HL-60/S4 treated with phorbol 12-myristate 13-acetate at 8.2 ng/mL for 4 days and 3 days (cell line): ENCODE measurements around the gene TMEM72.

Experiments
- in situ Hi-C: fragments of 300-500 bp; cut with MboI; formaldehyde crosslinking; loops from 2 replicates; pipeline ENCODE4 v1.15.0; 2022; ENCODE audit warnings: low sequenced_read_pairs

Gene TMEM72

GRCh38 chr10:44977287-44978212 lies 66.4 kb downstream of the TMEM72 start:
- in situ Hi-C loops = no loop called here

DNA sequence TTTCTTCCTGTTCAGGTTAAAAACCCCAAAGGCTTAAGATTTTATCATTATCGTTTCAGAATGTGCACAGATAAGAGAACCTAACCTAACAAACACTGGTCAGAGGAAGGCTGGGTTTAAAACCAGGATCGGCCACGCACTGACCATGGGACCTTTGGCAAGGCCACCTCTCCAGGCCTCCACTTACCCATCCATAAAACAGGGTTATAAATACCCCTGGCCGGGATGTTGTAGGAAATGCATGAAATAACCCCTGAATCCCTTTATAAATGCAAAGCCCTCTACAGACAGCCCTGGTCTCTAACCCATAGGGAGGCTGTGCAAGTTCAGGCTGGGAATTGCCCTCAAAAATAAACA lies 67.1 kb downstream of the TMEM72 start:
- in situ Hi-C loops = no loop called here

GRCh38 chr10:44978570-44979280 lies 67.6 kb downstream of the TMEM72 start, which contains the start of gene DEPP1:
DEPP1 (minus strand) TSS chr10:44978809; CDS start chr10:44978030, 779 bp downstream.
- in situ Hi-C loops = no loop called here

- in situ Hi-C loops = no loop called here
Measured at GRCh38 chr10:44979281-44980191, 68.4 kb downstream of the TMEM72 start.

GRCh38 chr10:44980309-44981171 lies 69.4 kb downstream of the TMEM72 start:
- in situ Hi-C loops = no loop called here

- in situ Hi-C loops = no loop called here
Measured at GRCh38 chr10:44981172-44982113, 70.3 kb downstream of the TMEM72 start.

DNA sequence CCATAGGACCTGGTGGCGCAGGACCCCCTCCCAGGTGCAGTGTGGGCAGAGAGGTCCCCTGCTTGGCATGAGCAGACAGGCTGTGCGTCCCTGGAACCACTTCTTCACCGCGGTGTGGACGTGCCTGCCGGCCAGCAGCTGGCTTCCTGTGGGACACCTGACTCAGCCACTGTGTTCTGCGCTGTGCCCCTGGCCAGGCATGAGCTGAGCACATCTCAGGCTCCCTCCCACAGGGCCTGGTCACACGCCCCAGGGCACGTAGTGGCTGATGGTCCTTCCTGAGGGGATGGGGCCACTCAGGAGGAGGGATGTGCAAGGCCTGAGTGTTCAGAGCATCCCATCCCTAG lies 71.0 kb downstream of the TMEM72 start:
- in situ Hi-C loops = no loop called here

GRCh38 chr10:44982496-44982895 lies 71.4 kb downstream of the TMEM72 start:
- in situ Hi-C loops = no loop called here

DNA sequence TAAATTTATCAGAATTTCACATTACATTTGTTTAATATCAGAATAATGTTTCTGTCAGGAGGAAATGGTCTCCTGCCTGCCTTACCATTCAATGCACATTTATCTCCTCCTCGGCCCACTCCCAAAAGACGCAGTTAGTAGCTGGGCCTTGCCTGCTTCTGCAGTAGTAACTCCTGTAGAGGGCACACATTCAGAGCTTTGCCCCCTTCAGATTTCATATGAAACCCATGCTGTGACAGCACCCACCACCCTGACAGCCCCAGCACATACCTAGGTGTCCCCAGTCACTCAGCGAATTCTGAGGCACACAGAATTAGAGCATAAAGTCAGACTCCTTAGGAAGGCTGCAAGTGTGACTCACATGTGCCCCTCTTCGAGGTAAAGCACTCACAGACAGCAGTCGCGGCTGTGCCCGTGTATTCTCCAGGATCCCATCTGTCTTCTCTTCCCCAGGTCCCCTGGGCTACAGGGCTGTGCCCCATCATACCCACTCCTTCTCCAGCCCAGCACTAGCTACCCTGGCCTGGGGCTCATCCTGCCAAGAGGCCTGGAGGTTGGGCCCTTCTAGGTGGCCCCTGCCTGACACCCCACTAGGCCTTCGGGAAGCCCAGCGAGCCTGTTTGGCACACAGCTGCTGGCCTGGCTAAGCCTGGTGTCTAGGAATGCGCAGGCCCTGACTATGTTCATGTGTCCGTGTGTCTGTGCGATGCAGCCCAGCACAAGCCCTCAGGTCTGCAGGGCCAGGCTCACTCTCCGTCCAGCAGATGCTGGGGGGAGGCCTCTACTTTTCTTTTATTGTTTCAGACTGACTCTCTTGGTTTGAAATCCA lies 72.1 kb downstream of the TMEM72 start:
- in situ Hi-C loops = no loop called here

DNA sequence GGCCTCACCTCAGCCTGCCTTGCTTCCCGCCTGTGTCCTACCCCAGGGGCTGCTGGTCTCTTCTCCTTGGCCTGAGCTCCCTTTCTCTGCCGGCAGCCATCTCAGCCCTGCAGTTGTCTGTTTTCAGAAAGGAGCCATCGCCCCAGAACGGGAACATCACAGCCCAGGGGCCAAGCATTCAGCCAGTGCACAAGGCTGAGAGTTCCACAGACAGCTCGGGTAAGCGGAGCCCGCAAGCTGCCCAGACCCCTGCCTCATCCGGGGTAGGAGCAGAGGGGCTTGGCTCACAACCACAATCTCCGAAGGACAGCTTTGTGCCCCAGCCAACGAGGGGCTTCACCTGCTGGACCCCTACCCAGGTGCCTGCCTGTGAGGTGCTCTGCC lies 72.8 kb downstream of the TMEM72 start:
- in situ Hi-C loops = no loop called here

DNA sequence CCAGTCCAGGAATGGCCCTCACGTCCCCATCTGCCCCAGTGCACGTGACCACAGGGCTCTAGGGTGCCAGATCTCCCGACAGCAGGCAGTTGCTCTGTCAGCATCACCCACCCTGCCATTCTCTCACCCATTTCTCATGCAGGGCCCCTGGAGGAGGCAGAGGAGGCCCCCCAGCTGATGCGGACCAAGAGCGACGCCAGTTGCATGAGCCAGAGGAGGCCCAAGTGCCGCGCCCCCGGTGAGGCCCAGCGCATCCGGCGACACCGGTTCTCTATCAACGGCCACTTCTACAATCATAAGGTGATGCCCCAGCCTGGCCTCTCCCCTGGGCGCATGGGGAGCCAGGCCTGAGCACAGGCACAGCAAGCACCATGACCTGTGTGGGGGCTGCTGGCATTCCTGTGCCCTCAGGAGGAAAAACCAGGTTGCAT lies 73.5 kb downstream of the TMEM72 start:
- in situ Hi-C loops = no loop called here

GRCh38 chr10:44985175-44985681 lies 74.1 kb downstream of the TMEM72 start:
- in situ Hi-C loops = no loop called here

DNA sequence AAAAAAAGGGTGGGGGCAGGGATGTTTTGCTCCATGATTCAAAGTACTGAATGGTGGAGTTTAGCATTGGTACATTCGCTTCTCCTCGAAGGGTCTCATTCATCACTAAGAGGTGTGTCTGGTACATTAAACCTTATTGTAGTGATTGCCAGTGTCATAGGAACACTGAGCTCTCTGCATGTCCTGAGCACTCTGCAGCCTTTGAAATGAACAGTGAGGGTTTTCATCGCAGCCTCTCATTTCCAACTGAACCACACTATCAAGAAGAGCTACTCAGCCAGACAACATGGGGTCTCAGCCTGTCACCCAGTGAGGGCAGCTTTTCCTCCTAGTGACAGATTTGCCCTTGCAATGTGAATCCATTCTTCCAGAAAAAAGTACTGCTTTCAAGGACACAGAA lies 75.0 kb downstream of the TMEM72 start:
- in situ Hi-C loops = no loop called here
